IMR-90 (cell line): ENCODE data around the gene MSI2. TPM values are rescaled to one million over a fixed set of nuclear protein-coding genes. Genes with fewer than 3 reads are reported as not detected.
A peak's percentile ranks its signal among the peaks of the same experiment; 100 is the strongest.

ENCODE experiments used
- ATAC-seq: fragments of 200-7000 bp; cut with Tn5 transposase; 2 replicates; pipeline ENCODE4 v1.9.1; 2020; ENCODE audit warnings: low read depth, mild to moderate bottlenecking, moderate library complexity
- Bru-seq: library from RNA; stranded (reverse); fragments of 400-500 nt; gene quantifications from one replicate; lab custom pipeline; 2021; lab: Mats Ljungman, UMichigan
- BruChase-seq, 2 experiments: library from RNA; stranded (reverse); fragments of 400-500 nt; gene quantifications; one replicate each; lab custom pipeline; 2021; lab: Mats Ljungman, UMichigan
- BruUV-seq: library from RNA; stranded (reverse); fragments of 400-500 nt; replicated peaks from 2 replicates; lab custom pipeline; 2021; lab: Mats Ljungman, UMichigan
- CTCF ChIA-PET: fragments of 300-600 bp; formaldehyde crosslinking; extraction: SDS; loops from one replicate; lab custom pipeline; 2021; ENCODE audit warnings: antibody characterized with exemption; lab: Yijun Ruan, JAX
- POLR2A ChIA-PET: fragments of 300-600 bp; sonication (Branson Sonifier 250); formaldehyde crosslinking; loops from one replicate; lab custom pipeline; 2022; ENCODE audit warnings: antibody characterized with exemption; ENCODE audit not compliant: unreplicated experiment; lab: Charles Lee
- DNase-seq: peaks from one replicate; pipeline ENCODE4 v3.0.0; 2013
- H2AFZ ChIP-seq: replicated peaks from 2 replicates; pipeline ENCODE3; 2013; ENCODE audit warnings: low read length, mild to moderate bottlenecking; ENCODE audit not compliant: poor library complexity
- H2AK5ac ChIP-seq: 2 replicates; pipeline ENCODE4 v1.6.1; 2013; ENCODE audit warnings: low read depth, low read length, inconsistent platforms
- H2AK9ac ChIP-seq: replicated peaks from 2 replicates; pipeline ENCODE3; 2013; ENCODE audit warnings: mild to moderate bottlenecking, low read depth, low read length, moderate library complexity; ENCODE audit not compliant: poor library complexity
- H2BK120ac ChIP-seq: 2 replicates; pipeline ENCODE4 v1.6.1; 2013; ENCODE audit warnings: low read depth, low read length, inconsistent platforms
- H2BK15ac ChIP-seq: 3 replicates; pipeline ENCODE4 v1.6.1; 2013; ENCODE audit warnings: low read depth, low read length, inconsistent platforms
- H2BK20ac ChIP-seq: 2 replicates; pipeline ENCODE4 v1.6.1; 2013; ENCODE audit warnings: low read depth, mild to moderate bottlenecking, inconsistent platforms, low read length, moderate library complexity
- H2BK5ac ChIP-seq: 2 replicates; pipeline ENCODE4 v1.6.1; 2013; ENCODE audit warnings: mild to moderate bottlenecking, low read depth, low read length, inconsistent platforms; ENCODE audit not compliant: poor library complexity, severe bottlenecking
- H3K14ac ChIP-seq: replicated peaks from 2 replicates; pipeline ENCODE4 v1.6.1; 2013; ENCODE audit warnings: low read depth, low read length, inconsistent platforms
- H3K18ac ChIP-seq: 2 replicates; pipeline ENCODE4 v1.6.1; 2013; ENCODE audit warnings: low read depth, low read length, control low read depth
- H3K23ac ChIP-seq: 2 replicates; pipeline ENCODE4 v1.6.1; 2013; ENCODE audit warnings: low read depth, low read length, inconsistent platforms
- H3K27ac ChIP-seq: 2 replicates; pipeline ENCODE4 v1.5.1; 2013; ENCODE audit warnings: mild to moderate bottlenecking, control low read depth, low read length; ENCODE audit not compliant: insufficient read depth
- H3K27me3 ChIP-seq: 2 replicates; pipeline ENCODE4 v1.6.1; 2013; ENCODE audit warnings: low read length; ENCODE audit not compliant: control insufficient read depth, insufficient read depth
- H3K36me3 ChIP-seq: 2 replicates; pipeline ENCODE4 v1.6.1; 2013; ENCODE audit warnings: low read length, mixed read lengths; ENCODE audit not compliant: control insufficient read depth, insufficient read depth
- H3K4ac ChIP-seq: 2 replicates; pipeline ENCODE4 v1.6.1; 2013; ENCODE audit warnings: low read depth, low read length, inconsistent platforms
- H3K4me1 ChIP-seq: 2 replicates; pipeline ENCODE4 v1.6.1; 2013; ENCODE audit warnings: low read length, mixed read lengths; ENCODE audit not compliant: control insufficient read depth, insufficient read depth
- H3K4me2 ChIP-seq: 2 replicates; pipeline ENCODE4 v1.6.1; 2013; ENCODE audit warnings: low read depth, mild to moderate bottlenecking, control low read depth, low read length, moderate library complexity
- H3K4me3 ChIP-seq: 2 replicates; pipeline ENCODE4 v1.5.1; 2013; ENCODE audit warnings: low read depth, mild to moderate bottlenecking, control low read depth, low read length, moderate library complexity; ENCODE audit not compliant: insufficient read depth
- H3K56ac ChIP-seq: 2 replicates; pipeline ENCODE4 v1.6.1; 2013; ENCODE audit warnings: low read length, inconsistent platforms; ENCODE audit not compliant: insufficient read depth; ENCODE audit errors: extremely low read depth
- H3K79me1 ChIP-seq, 2 experiments: 2 replicates each; pipeline ENCODE4 v1.6.1; 2013; ENCODE audit warnings: low read length in 2 of 2, inconsistent platforms in 1 of 2, low read depth in 1 of 2
- H3K9ac ChIP-seq: 2 replicates; pipeline ENCODE4 v1.6.1; 2013; ENCODE audit warnings: low read depth, low read length, control low read depth
- H3K9me1 ChIP-seq: 2 replicates; pipeline ENCODE4 v1.6.1; 2013; ENCODE audit warnings: low read length, inconsistent platforms; ENCODE audit not compliant: insufficient read depth
- H3K9me3 ChIP-seq: 2 replicates; pipeline ENCODE4 v1.6.1; 2013; ENCODE audit warnings: low read length; ENCODE audit not compliant: control insufficient read depth, insufficient read depth
- H4K20me1 ChIP-seq: 2 replicates; pipeline ENCODE4 v1.6.1; 2013; ENCODE audit warnings: low read length, inconsistent platforms; ENCODE audit not compliant: insufficient read depth
- H4K5ac ChIP-seq: 2 replicates; pipeline ENCODE4 v1.6.1; 2013; ENCODE audit warnings: mild to moderate bottlenecking, low read depth, low read length, control low read depth
- H4K8ac ChIP-seq, 2 experiments: 2 replicates each; pipeline ENCODE4 v1.6.1; 2013; ENCODE audit warnings: low read depth in 2 of 2, low read length in 2 of 2, control low read depth in 1 of 2, inconsistent platforms in 1 of 2
- H4K91ac ChIP-seq: 2 replicates; pipeline ENCODE4 v1.6.1; 2013; ENCODE audit warnings: low read depth, low read length, inconsistent platforms; ENCODE audit not compliant: insufficient read depth
- BHLHE40 ChIP-seq: fragments of 150-350 bp; IDR thresholded peaks from 2 replicates; pipeline ENCODE4 v1.6.1; 2016; ENCODE audit warnings: mild to moderate bottlenecking, low read depth, low read length
- MAZ ChIP-seq: IDR thresholded peaks from 2 replicates; pipeline ENCODE4 v1.6.1; 2012; ENCODE audit warnings: low read depth, mild to moderate bottlenecking, low read length, improper control_type of control experiment, moderate library complexity, borderline replicate concordance
- MXI1 ChIP-seq: IDR thresholded peaks from 2 replicates; pipeline ENCODE4 v1.6.1; 2012; ENCODE audit warnings: low read depth, mild to moderate bottlenecking, low read length, moderate library complexity, borderline replicate concordance
- SMC3 ChIP-seq: fragments of 150-350 bp; IDR thresholded peaks from 2 replicates; pipeline ENCODE4 v1.6.1; 2016; ENCODE audit warnings: low read depth, mild to moderate bottlenecking, antibody characterized with exemption, low read length, moderate library complexity
- WGBS, 2 experiments: methylation state at CpG; one replicate each; pipeline versions ENCODE4 v1.1.5 to v1.1.7; 2013; ENCODE audit warnings: missing lambda C conversion rate in 2 of 2; ENCODE audit not compliant: insufficient read length in 1 of 2; ENCODE audit errors: extremely low coverage in 2 of 2; 5-methylcytosine and 5-hydroxymethylcytosine counted together
- dilution Hi-C: fragments of 300-500 bp; cut with HindIII; formaldehyde crosslinking; loops from one replicate; pipeline ENCODE4 v1.14.3; 2018; ENCODE audit warnings: low sequenced_read_pairs; ENCODE audit not compliant: unreplicated experiment
- in situ Hi-C: fragments of 300-500 bp; cut with MboI; formaldehyde crosslinking; loops from 3 replicates; pipeline ENCODE4 v1.14.3; 2019; ENCODE audit warnings: low sequenced_read_pairs, inconsistent platforms, mixed read lengths
- intact Hi-C: fragments of 100-400 bp; cut with micrococcal nuclease; formaldehyde crosslinking; loops from 2 replicates; pipeline ENCODE4 v1.10.0; 2022
- long read RNA-seq: library from polyadenylated mRNA; unstranded; transcript quantifications from one replicate; pipeline ENCODE4 v2.0.0, GENCODE V29; 2021; ENCODE audit not compliant: unreplicated experiment
- polyA plus RNA-seq, 3 experiments: library from polyadenylated mRNA; depleted of rRNA; stranded (reverse); fragments of >200 nt; gene quantifications; 2 replicates each; pipeline ENCODE4 v1.2.3, GENCODE V29; 2012; ENCODE audit warnings: low replicate concordance in 1 of 3
- total RNA-seq: library from RNA; depleted of rRNA; stranded (reverse); fragments of >200 nt; gene quantifications from 2 replicates; pipeline ENCODE4 v1.2.3, GENCODE V29; 2012; rRNA removed
- TF ChIP-seq, protein P1 (sequence below): conservative IDR thresholded peaks from 2 replicates; pipeline ENCODE4 v1.5.1; 2012; ENCODE audit warnings: mild to moderate bottlenecking, low read depth, low read length, improper control_type of control experiment
- TF ChIP-seq, protein P2 (sequence below): fragments of 150-350 bp; IDR thresholded peaks from 2 replicates; pipeline ENCODE4 v1.6.1; 2016; ENCODE audit warnings: low read depth, mild to moderate bottlenecking, low read length, moderate library complexity, borderline replicate concordance
- TF ChIP-seq, protein P3 (sequence below): fragments of 150-350 bp; IDR thresholded peaks from 2 replicates; pipeline ENCODE4 v1.6.1; 2017; ENCODE audit warnings: mild to moderate bottlenecking, antibody characterized with exemption, low read length, low read depth

Gene MSI2
- total RNA-seq (16.0 and 18.1 TPM in 2 replicates), polyA plus RNA-seq (2012; rRNA removed) (13.0 and 14.0 TPM in 2 replicates), Bru-seq, nascent RNA (percentile 79 among the genes with signal in this experiment), BruChase-seq, experiment 1, labeled RNA remaining after a 6-hour chase (percentile 78 among the genes with signal in this experiment), BruChase-seq, experiment 2, labeled RNA remaining after a 2-hour chase (percentile 79 among the genes with signal in this experiment)
- 7.4 and 9.4 TPM in 2 replicates for polyA plus RNA-seq (2012; cell fraction: cytosol; rRNA removed)
- polyA plus RNA-seq (2012; cell fraction: nucleus; rRNA removed; ENCODE audit: low replicate concordance), result 10.2 and 22.1 TPM in 2 replicates
- long read RNA-seq, full-length matches to known transcripts, result 2 of 15 reads
- long read RNA-seq, partial matches to known transcripts, result 1 of 15 reads
- long read RNA-seq, other reads (novel, unspliced or antisense), result 12 of 15 reads

DNA sequence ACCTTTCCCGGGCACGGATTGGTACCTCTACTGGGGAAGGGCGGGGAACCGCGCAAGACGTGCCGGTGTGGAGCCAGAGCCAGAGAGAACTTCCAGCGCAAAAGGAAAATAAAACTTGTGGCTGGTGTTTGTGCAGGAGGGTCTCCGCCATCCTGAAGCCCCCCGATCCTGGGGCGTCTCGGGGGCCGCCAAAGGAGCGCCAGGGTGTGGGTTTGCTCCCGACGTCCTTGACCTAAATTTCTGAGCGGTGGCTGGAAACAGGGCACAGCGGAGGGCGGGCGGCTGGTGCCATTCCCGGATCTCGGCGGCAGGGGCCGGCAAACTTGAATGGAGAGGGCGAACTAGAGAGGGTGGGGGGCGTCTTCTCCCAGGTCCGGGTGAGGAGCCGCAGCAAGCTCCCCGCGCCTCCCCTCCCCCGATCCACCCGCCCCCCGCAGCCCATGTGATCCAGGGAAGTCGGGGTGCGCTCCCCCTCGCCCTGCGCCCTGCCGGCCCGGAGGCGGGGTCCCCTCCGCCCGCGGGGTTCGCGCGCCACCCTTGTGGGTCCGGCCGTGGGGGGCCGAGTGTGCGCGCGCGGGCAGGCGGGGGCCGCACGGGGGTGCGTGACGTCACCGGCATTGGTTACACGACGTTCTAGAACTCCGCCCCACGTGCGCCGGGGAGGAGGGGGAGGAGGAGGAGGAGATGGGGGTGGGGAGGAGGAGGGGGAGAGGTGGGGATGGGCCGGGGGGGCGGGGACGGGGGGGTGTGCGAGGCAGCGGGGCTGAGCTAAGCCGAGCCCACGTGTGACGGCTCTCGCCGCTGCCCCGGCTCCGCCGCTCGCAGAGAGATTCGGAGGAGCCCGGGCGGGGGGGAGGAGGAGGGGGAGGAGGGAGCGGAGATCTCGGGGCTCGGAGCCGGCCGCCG, at the start of gene MSI2:
TSS of gene MSI2 (plus strand) at position 748 of the 906 bp plus-strand sequence. CDS start 220 bp downstream, outside the sequence.
- in situ Hi-C loops (no loop called here), dilution Hi-C loops (no loop called here), intact Hi-C loops (loop anchor here (1.0 to 5.0 kb wide), 5 partner anchors 116 to 416 kb away; no protein-coding TSS in a partner anchor)
- H3K36me3 ChIP-seq, result no peaks in the 10 kb centered on the region
- no peaks in the 10 kb centered on the region; the same call in 1 of the 2 replicates for H3K9me3 ChIP-seq
- peak within 1 kb of the TSS in 1 of 2 experiments; percentile 30; a peak in 1 of 4 replicates for H4K8ac ChIP-seq
- no peak within 1 kb of the TSS for H3K4ac ChIP-seq
- peak within 1 kb of the TSS; percentile 99 for H3K4me3 ChIP-seq
- no peak within 1 kb of the TSS for H4K5ac ChIP-seq
- no peak within 1 kb of the TSS for H3K56ac ChIP-seq
- no peaks in the 10 kb centered on the region for H3K9me1 ChIP-seq
- POLR2A ChIA-PET, result no interaction called here
- peak within 1 kb of the TSS; percentile 37 for H3K9ac ChIP-seq
- no peak within 1 kb of the TSS for H2BK5ac ChIP-seq
- H3K4me2 ChIP-seq, result peak within 1 kb of the TSS; percentile 93
- peak within 1 kb of the TSS; percentile 16; the same call in 1 of the 2 replicates for H4K91ac ChIP-seq
- H4K20me1 ChIP-seq, result no peaks in the 10 kb centered on the region
- no peak within 1 kb of the TSS for H2AK5ac ChIP-seq
- peaks cover 5% of the 10 kb centered on the region for H3K27me3 ChIP-seq
- no peaks in the 10 kb centered on the region; the same call in 1 of the 2 replicates for H3K4me1 ChIP-seq
- H3K79me1 ChIP-seq, result peaks cover 9 to 13% of the 10 kb centered on the region in 2 experiments
- H2BK120ac ChIP-seq, result no peak within 1 kb of the TSS
- H3K23ac ChIP-seq, result peak within 1 kb of the TSS; percentile 34; the same call in 1 of the 2 replicates
- TF ChIP-seq, protein P1, sequence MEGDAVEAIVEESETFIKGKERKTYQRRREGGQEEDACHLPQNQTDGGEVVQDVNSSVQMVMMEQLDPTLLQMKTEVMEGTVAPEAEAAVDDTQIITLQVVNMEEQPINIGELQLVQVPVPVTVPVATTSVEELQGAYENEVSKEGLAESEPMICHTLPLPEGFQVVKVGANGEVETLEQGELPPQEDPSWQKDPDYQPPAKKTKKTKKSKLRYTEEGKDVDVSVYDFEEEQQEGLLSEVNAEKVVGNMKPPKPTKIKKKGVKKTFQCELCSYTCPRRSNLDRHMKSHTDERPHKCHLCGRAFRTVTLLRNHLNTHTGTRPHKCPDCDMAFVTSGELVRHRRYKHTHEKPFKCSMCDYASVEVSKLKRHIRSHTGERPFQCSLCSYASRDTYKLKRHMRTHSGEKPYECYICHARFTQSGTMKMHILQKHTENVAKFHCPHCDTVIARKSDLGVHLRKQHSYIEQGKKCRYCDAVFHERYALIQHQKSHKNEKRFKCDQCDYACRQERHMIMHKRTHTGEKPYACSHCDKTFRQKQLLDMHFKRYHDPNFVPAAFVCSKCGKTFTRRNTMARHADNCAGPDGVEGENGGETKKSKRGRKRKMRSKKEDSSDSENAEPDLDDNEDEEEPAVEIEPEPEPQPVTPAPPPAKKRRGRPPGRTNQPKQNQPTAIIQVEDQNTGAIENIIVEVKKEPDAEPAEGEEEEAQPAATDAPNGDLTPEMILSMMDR, result no peak
- TF ChIP-seq MXI1 (0 out of 2 replicates have a peak, but pooled peaks have one; percentile 34), SMC3 (no peak), MAZ (peak; percentile 87; the same call in 1 of the 2 replicates), BHLHE40 (peak; percentile 60)
- TF ChIP-seq, protein P2, sequence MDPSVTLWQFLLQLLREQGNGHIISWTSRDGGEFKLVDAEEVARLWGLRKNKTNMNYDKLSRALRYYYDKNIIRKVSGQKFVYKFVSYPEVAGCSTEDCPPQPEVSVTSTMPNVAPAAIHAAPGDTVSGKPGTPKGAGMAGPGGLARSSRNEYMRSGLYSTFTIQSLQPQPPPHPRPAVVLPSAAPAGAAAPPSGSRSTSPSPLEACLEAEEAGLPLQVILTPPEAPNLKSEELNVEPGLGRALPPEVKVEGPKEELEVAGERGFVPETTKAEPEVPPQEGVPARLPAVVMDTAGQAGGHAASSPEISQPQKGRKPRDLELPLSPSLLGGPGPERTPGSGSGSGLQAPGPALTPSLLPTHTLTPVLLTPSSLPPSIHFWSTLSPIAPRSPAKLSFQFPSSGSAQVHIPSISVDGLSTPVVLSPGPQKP, result no peak
- TF ChIP-seq, protein P3, sequence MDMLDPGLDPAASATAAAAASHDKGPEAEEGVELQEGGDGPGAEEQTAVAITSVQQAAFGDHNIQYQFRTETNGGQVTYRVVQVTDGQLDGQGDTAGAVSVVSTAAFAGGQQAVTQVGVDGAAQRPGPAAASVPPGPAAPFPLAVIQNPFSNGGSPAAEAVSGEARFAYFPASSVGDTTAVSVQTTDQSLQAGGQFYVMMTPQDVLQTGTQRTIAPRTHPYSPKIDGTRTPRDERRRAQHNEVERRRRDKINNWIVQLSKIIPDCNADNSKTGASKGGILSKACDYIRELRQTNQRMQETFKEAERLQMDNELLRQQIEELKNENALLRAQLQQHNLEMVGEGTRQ, result peak; percentile 70
- H2AFZ ChIP-seq, result peak within 1 kb of the TSS; percentile 85
- CTCF ChIA-PET, result no interaction called here
- no peak within 1 kb of the TSS for H2AK9ac ChIP-seq
- H2BK20ac ChIP-seq, result no peak within 1 kb of the TSS
- no peak within 1 kb of the TSS; the same call in 1 of the 2 replicates for H3K14ac ChIP-seq
- H2BK15ac ChIP-seq, result no peak within 1 kb of the TSS
- no CpG with 5 or more reads among the region's 88 CpGs for WGBS, 2 experiments
- BruUV-seq, result no TSS peak
- peak within 1 kb of the TSS; percentile 54 for H3K27ac ChIP-seq
- ATAC-seq (peak; percentile 84), DNase-seq (peak; percentile 78)
- peak within 1 kb of the TSS; percentile 65 for H3K18ac ChIP-seq
